NCI-H2081 treated with DMSO at 0.1 percent for 48 hours (cell line): Measurements from ENCODE around the gene LAMC3.

ENCODE experiments used
- DNase-seq: peaks from one replicate; lab custom pipeline; 2025; lab: John Stamatoyannopoulos, UW

LAMC3 gene

DNA sequence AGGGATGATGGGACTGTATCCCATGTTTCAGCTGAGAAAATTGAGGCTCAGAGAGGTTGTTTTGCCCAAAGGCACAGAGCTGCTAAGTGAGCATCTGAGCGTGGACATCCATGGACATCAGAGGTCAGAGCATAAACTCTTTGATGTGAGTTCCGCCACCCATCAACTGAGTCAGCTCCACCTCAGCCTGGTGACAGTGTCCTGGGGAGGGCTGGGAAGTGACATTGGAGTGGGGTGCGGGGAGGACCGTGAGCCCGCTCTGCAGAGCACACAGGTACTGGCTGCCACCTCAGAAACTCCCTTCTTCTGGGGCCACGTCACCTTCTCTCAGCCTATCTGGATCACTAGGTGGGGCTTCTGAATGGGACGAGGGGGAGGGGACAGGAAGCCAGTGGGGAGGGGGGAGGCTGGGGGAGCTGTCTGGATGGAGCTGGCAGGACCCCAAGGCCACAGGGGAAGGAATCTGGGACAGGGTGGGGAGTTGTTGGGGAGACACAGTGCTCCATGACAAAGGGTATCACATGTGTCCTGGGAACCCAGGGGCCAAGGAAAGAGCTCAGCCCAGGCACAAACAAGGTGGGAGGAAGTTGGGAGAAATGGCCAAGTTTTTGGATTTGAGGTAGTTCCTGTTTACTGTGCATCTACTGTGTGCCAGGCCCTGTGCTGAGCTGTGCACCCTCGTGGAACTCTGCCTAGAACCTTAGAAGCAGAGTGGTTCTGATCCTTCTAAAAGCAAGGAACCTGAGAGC is 2.5 kb downstream of the LAMC3 start:
- no peak for DNase-seq

DNA sequence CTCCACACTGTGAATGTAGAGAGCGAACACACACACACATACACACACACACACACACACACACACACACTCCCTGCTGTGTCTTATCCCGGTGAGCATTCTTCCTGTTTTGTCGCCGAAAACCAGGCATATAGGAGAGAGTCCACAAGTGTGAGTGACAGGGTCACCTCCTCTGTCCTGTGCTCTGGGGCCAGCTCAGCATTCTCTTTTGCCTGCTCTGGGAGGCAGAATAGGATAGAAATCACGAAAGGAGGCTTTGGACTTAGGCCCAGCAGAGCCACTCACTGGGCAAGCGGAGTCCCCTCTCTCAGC is 3.0 kb downstream of the LAMC3 start:
- DNase-seq = no peak

- no peak for DNase-seq
Observed at GRCh38 chr9:131012396-131012917, 3.5 kb downstream of the LAMC3 start.

DNA sequence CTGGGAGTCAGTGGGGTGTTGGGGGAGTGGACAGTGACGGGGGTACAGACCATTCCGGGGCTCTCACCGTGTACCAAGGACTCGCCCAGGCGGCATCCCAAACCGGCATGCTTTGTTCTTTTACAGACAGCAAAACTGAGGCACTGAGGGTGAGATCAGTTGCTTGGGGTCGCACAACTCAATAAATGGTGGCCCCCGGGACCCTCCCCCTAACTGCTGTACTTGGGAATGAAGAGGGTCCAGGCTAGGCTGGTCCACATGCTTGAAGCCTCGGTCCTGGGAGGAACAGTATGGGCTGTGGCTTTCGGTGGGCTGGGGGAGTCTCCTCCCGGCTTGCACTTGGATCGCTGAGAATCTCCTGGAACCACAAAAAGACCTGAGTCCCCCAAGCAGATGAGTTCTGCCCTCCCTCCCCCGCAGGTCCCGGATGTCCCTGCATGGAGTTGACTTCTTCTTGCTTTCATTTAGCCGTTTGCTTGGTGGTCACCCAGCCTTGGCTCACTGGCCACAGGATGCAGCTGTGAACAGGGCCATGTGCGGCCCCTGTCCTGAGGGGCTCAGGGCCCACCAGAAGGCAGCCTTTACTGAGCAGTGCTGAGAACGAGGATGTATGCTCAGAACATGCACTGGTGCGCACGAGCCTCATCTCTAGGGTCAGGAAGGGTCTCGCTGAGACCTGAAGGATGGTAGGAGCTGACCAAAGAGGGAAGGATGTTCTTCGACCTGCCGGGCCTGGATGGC is 4.2 kb downstream of the LAMC3 start:
- DNase-seq = no peak

DNA sequence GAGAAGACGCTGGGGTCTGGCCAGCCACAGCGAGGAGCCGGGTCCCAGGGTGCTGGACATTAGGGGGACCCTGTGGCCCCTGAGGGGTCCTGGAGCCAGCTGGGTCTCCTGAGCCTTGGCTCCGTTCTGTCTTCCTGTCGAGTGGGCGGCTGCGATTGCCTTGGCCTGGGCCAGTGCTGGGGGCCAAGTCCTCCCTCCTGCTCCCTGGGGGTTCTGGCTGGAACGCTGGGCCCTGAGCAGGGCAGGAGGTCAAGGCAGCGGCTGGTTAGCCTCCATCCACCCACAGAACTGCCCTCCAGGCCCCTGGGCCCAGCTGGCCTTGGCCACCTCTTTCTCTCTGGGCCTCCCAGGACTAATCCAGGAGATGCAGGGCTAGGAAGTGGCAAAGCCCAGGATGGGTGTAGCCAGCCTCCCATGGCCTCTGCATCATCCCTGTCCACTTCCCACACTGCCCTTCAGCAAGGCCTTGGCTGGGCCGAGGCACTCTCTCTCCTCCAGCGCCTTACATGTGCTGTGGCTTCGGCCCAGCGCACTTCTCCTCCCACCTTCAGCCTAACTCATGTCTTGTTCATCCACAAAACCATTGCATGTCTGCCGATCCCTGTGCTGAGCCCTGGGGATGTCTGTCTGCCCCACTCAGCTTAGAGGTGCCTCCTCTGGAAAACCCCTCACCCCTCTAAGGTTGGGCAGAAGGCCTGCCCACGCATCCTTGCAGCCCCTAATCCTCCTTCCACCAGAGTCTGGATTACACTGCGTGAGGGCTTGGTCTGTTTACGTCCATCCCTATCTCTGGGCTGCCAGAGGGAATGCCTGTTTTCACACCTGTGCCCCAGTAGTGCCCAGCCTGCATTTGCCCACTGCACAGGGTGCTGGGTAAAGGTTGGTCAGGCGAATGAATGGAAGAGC is 5.0 kb downstream of the LAMC3 start:
- no peak for DNase-seq

GRCh38 chr9:131015112-131015511 is 6.1 kb downstream of the LAMC3 start:
- no peak for DNase-seq

DNA sequence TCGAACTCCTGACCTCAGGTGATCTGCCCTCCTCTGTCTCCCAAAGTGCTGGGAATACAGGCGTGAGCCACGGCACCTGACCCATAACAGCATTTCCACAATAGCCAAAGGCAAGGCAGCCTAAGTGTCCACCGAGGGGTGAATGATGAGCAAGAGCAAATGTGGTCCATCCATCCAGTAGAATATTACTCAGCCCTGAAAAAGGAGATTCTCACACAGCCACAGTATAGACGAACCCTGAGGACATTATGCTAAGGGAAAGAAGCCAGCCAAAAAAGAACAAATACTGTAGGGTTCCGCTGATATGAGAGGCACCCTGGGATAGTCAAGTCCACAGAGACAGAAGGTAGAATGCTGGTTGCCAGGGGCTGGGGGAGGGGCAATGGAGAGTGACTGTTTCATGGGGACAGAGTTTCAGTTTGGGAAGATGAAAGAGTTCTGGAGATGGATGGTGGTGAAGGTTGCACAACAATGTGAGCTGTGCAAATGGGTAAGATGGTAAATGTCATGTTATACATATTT is 7.0 kb downstream of the LAMC3 start:
- DNase-seq = no peak

- no peak for DNase-seq
Observed at GRCh38 chr9:131017067-131017466, 8.1 kb downstream of the LAMC3 start.

DNA sequence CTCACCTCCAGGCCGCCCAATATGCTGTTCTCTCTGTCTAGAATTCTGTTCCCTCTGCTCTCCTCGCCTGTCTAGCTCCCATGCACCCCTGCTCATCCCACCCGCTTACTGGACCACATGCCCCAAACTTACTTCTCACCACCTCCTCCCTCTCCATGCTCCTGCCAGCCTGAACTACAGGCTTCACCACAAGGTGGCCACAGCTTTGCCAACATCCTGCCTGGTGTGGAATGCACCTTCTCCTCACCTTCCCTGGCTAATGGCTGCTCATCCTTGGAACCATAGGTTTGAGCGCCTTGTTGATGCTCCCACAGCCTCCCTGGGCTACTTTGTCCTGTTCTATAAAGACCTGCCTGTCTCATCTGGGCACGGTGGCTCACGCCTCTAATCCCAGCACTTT is 9.6 kb downstream of the LAMC3 start:
- DNase-seq = no peak

DNA sequence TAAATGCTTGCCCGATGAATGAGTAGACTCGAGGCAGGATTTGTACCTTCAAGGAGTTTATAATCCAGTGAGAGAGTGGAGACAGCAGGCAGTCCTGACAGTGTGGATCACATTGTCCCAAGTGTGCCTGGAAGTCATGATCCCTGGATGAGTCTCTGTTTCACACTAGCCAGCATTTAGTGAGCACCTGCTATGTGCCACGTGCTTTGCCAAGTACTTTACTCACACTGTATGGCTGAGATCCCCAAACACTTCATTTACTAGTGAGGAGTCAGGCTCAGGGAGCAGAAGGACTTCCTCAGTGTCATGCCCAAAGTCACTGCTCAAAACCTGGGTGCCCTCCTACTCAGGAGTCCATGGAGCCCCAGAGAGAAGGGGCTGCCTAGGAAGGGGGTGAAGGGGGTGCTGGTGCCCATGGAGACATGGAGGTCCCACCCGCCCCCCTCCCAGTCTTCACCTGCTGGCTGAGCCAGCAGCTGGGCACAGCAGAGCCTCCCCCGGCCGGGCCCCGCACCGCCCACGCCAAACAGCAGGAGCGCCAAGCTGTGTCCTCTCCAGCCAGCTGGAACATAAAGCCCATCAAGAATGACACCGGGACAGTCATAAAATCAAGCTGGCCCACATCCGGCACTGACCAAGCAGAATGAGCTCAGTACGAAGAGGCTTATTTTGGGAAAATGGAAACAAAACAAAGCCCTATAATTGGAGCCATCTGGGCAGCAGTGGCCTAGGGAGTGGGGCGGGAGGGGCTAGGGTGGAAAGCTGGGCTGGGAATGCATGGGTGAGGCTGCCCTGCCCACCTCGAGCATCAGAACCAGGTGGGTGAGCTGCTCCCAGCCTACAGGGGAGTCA is 10.6 kb downstream of the LAMC3 start:
- no peak for DNase-seq

DNA sequence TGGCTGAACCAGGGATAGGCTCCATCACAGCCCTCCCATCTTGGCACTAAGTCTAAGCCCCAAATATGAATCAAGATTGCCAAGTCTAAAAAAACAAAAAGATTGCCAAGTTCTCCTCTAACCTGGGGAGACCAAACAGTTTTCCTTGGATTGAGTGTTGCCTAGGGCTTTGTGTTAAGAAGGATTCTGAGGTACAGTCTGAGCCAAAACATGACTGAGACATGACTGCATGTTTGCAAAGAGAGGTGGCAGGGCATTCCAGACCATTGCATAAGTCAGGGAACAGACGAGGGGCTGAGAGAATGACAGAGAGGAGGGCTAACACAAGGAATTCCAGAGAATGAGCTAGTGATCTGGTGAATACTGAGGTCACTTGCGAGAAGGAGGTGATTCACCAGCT is 11.4 kb downstream of the LAMC3 start:
- no peak for DNase-seq

GRCh38 chr9:131020862-131021261 is 11.9 kb downstream of the LAMC3 start:
- no peak for DNase-seq

- no peak for DNase-seq
Observed at GRCh38 chr9:131021785-131022184, 12.8 kb downstream of the LAMC3 start.

DNA sequence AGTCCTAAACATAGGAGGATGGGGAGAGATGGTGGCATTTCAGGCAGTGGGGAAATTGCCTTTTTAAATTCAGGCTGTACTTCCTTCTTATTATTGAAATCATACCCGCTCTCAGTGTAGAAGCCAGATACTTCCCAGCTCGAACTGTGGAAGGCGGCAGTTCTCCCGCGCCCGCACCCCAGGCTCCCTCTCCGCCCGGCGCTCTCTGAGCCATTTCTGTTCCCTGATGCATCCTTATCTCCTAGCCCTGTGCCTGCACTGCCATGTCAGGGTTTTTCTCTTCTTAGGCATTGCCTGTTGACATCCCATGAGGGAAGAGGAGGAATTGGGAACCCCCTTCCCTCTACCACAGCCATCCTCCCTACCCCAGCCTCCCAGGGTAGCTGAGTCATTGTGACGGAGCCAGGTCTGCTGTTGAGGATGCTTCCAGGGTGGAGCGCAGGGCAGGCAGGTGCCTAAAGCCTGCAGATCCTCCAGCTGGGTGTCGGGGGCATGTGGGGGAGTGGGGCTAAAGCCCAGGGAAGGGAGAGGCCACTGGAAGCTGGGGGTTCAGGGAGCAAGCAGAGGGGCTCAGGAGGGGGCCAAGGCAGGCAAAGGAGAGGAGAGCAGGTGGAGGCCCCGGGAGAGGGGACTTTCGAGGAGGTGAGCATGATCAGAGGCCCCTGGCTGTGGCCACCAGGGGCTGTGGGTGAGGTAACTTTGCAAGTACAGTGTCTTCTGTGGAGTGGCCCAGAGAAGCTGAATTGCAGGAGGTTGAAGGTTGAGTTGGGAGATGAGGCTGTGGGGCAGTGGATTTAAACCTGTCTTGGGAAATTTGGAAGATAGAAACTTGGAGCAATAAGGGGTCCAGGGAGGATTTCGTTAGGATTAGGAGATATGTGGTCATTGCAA is 16.2 kb downstream of the LAMC3 start:
- no peak for DNase-seq

- no peak for DNase-seq
Observed at GRCh38 chr9:131025953-131026858, 17.2 kb downstream of the LAMC3 start.

DNA sequence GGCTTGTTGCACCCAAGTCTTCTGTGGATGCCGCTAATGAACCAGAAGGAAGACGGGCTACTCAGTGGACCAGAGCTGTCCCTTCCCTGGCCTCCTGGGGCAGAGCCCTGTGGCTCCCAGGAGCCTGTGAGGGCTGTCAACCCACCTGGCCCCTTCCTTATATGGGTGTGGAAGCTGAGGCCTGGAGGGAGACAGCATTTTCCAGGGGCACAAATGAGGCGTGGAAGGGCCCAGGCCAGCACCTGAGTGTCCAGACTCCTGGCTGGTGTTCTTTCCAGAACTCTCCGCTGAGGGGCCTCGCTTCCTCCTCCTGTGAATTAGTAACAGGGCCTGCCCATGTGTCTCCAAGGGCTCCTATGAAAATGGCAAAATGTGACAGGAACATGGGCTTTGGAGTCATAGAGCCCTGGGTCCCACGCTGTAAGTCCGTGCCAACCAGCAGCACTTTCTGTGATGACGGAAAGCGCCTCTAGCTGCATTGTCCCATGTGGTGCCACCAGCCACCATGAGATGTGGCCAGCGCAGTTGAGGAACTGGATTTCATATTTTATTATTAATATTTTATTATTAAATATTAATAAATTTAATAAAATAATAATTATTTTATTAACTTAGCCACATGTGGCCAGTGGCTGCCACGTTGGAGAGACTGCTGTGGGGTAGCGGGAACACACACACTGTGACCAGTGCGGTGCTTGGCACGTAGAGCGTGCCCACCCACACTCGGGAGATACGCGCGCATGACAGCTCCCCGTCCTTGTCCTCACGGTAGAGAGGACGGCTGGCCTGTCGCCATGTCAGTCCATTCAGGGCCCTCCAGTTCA is 18.3 kb downstream of the LAMC3 start:
- no peak for DNase-seq

- DNase-seq = no peak
Observed at GRCh38 chr9:131027872-131028179, 18.9 kb downstream of the LAMC3 start.

DNA sequence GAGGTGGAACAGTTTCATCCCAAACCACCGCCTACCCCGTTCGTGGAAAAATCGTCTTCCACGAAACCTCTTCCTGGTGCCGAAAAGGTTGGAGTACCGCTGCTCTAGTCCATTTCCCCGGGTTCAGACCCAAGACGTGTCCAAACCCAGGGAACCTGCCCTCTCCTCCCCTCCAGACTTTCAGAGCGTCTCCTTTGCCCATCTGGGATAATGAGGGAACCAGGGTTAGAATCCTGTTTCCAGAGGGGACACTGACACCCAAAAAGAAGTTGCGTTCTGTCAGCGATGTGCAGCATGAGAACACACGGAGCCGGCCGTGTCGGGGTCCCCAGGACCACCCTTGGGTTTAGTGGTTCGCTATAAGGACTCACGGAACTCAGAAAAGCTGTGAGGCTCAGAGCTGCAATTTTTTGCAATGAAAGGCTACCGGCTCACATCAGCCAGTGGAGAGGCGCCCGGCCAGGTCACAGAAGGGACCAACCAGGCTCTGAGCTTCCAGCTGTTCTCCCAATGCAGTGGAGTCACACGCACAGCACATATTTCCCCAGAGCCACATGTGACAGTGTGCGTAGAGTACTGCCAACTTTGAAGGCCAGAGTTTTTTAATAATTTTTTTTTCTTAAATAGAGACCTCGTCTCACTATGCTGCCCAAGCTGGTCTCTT is 19.4 kb downstream of the LAMC3 start:
- DNase-seq = no peak
